Activated naive CD8-positive, alpha-beta T cell (primary cell): ENCODE data around the gene HEXB.
A peak's percentile ranks its signal among the peaks of the same experiment; 100 is the strongest.

Source experiments
- H3K27ac Mint-ChIP-seq: one replicate; pipeline ENCODE4 v1.8.0; 2021; ENCODE audit warnings: mixed read lengths
- H3K27me3 Mint-ChIP-seq: one replicate; pipeline ENCODE4 v1.8.0; 2021; ENCODE audit warnings: mixed read lengths
- H3K36me3 Mint-ChIP-seq: one replicate; pipeline ENCODE4 v1.8.0; 2021; ENCODE audit warnings: mixed read lengths
- H3K4me1 Mint-ChIP-seq: one replicate; pipeline ENCODE4 v1.8.0; 2021; ENCODE audit warnings: low read depth, mixed read lengths
- H3K4me3 Mint-ChIP-seq: one replicate; pipeline ENCODE4 v1.8.0; 2021; ENCODE audit warnings: mild to moderate bottlenecking, mixed read lengths
- H3K9me3 Mint-ChIP-seq: one replicate; pipeline ENCODE4 v1.8.0; 2021; ENCODE audit warnings: low read depth, mixed read lengths

HEXB gene

DNA sequence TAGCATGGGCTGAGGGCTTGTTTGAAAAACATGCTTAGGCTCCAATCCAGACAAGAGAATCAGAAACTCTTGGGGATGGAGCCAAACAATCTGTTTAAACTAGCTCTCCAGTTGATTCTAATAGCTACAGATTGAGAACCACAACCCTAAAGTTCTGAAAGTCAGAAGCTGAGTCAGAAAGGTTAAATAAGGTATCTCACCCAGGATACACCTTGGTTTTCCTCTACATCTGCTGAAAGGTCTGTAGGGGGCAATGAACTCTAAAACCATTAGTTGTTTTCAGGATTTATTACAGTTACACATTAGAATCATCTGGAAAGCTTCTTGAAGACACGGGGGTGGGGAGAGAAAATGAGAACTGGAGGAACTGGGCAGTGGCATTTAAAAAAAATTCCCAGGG lies 76.2 kb downstream of the HEXB start:
- Mint-ChIP-seq H3K27me3 (no peaks in the 10 kb centered on the region), H3K27ac (no peak overlapping the region), H3K9me3 (peaks cover 3% of the 10 kb centered on the region), H3K4me3 (no peak overlapping the region), H3K36me3 (peaks cover 15% of the 10 kb centered on the region), H3K4me1 (peaks cover 40% of the 10 kb centered on the region)

- no peak overlapping the region for H3K4me3 Mint-ChIP-seq
- H3K9me3 Mint-ChIP-seq: no peaks in the 10 kb centered on the region
- H3K36me3 Mint-ChIP-seq: peaks cover 9% of the 10 kb centered on the region
- peak overlapping the region; percentile 8 for H3K27ac Mint-ChIP-seq
- no peaks in the 10 kb centered on the region for H3K27me3 Mint-ChIP-seq
- peaks cover 43% of the 10 kb centered on the region for H3K4me1 Mint-ChIP-seq
Observed at GRCh38 chr5:74762599-74762998, 77.6 kb downstream of the HEXB start.

GRCh38 chr5:74763504-74763903 lies 78.5 kb downstream of the HEXB start:
- H3K27ac Mint-ChIP-seq: no peak overlapping the region
- H3K27me3 Mint-ChIP-seq: no peaks in the 10 kb centered on the region
- H3K4me3 Mint-ChIP-seq: no peak overlapping the region
- H3K4me1 Mint-ChIP-seq: peaks cover 49% of the 10 kb centered on the region
- no peaks in the 10 kb centered on the region for H3K9me3 Mint-ChIP-seq
- peaks cover 5% of the 10 kb centered on the region for H3K36me3 Mint-ChIP-seq

DNA sequence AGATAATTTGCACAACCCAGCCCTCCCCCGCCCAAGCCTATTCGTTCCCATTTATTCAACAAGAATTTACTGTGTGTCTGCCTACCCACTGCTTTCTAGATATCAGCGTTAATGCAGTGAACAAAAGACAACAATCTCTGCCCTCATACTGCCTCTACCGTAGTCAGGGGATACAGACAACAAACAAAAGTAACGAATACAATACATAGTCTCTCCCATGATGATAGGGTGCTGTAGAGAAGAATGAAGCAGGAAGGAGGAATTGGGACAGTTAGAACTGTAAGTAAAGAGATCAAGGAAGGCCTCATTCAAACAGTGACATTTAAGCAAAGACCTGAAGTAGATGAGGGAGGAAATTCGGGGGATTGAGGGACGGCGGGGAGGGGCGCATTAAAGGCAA lies 80.2 kb downstream of the HEXB start:
- H3K27me3 Mint-ChIP-seq: no peaks in the 10 kb centered on the region
- H3K36me3 Mint-ChIP-seq: peaks cover 3% of the 10 kb centered on the region
- H3K9me3 Mint-ChIP-seq: no peaks in the 10 kb centered on the region
- peak overlapping the region; percentile 100 for H3K4me3 Mint-ChIP-seq
- no peak overlapping the region for H3K27ac Mint-ChIP-seq
- H3K4me1 Mint-ChIP-seq: peaks cover 49% of the 10 kb centered on the region

- Mint-ChIP-seq H3K27ac (no peak overlapping the region), H3K4me3 (peak overlapping the region; percentile 100), H3K36me3 (peaks cover 8% of the 10 kb centered on the region), H3K4me1 (peaks cover 49% of the 10 kb centered on the region), H3K9me3 (no peaks in the 10 kb centered on the region), H3K27me3 (no peaks in the 10 kb centered on the region)
Observed at GRCh38 chr5:74765929-74766328, 80.9 kb downstream of the HEXB start.

GRCh38 chr5:74766418-74766848 lies 81.4 kb downstream of the HEXB start:
- Mint-ChIP-seq H3K9me3 (no peaks in the 10 kb centered on the region), H3K27me3 (no peaks in the 10 kb centered on the region), H3K4me1 (peaks cover 46% of the 10 kb centered on the region), H3K4me3 (peak overlapping the region; percentile 100), H3K36me3 (peaks cover 8% of the 10 kb centered on the region), H3K27ac (peak overlapping the region; percentile 97)

GRCh38 chr5:74766849-74767578 lies 82.0 kb downstream of the HEXB start, which contains the start of the genes GFM2 and NSA2:
TSS of gene GFM2 (minus strand) at chr5:74767117. CDS start at chr5:74763742, 3,375 bp downstream.
TSS of gene NSA2 (plus strand) at chr5:74767249. CDS start at chr5:74767361, 112 bp downstream.
- H3K36me3 Mint-ChIP-seq: peaks cover 8% of the 10 kb centered on the region
- peaks cover 41% of the 10 kb centered on the region for H3K4me1 Mint-ChIP-seq
- H3K9me3 Mint-ChIP-seq: no peaks in the 10 kb centered on the region
- peak within 1 kb of the TSS; percentile 97 for H3K27ac Mint-ChIP-seq
- H3K27me3 Mint-ChIP-seq: no peaks in the 10 kb centered on the region
- H3K4me3 Mint-ChIP-seq: peak within 1 kb of the TSS; percentile 100

DNA sequence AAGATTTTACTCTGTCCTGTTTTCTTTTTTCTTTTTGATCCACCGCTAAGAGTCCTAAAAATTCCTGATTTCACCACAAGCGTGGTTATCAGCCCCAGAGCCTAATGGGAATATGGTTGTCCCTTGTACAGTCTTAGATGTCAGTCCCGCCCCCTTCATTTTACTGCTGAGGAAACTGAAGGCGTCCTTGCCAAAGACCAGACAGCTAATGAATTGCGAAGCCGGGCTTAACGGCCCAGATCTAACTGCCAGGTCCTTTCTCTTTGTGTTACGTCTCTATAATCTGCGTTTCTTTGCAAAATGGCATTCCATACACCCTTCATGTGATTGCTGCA lies 82.5 kb downstream of the HEXB start:
- peaks cover 37% of the 10 kb centered on the region for H3K4me1 Mint-ChIP-seq
- H3K9me3 Mint-ChIP-seq: no peaks in the 10 kb centered on the region
- no peaks in the 10 kb centered on the region for H3K27me3 Mint-ChIP-seq
- peak overlapping the region; percentile 97 for H3K27ac Mint-ChIP-seq
- peaks cover 7% of the 10 kb centered on the region for H3K36me3 Mint-ChIP-seq
- H3K4me3 Mint-ChIP-seq: peak overlapping the region; percentile 100
